NB4 (cell line): ENCODE data around the gene STARD3NL.

Experiments
- POLR2A ChIP-seq: IDR thresholded peaks from 2 replicates; pipeline ENCODE4 v1.6.1; 2011; ENCODE audit warnings: mild to moderate bottlenecking; ENCODE audit not compliant: insufficient read length; ENCODE audit errors: extremely low read depth
- TF ChIP-seq, protein P1 (sequence below): IDR thresholded peaks from one replicate; pipeline ENCODE4 v1.5.1; 2012; ENCODE audit warnings: low read depth, low read length

DNA sequence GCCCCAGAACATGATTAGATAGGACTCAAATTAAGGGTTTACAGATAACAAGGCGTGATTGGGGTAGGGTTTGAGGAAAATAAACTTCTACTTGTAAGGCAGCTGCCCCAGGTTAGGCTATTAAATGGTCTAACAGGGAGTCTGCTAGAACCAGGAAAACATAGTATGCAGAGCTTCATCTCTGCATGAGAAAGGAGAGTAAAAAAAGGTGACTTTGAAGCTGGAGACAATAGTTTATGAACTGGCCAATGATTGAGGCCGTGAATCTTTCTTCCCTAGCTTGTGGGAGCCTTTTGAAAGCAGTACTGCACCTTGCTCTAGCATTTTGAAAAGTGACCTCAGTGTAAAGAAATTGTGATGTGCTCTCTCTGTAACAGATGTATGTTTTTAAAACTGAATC is 48.5 kb upstream of the STARD3NL start:
- TF ChIP-seq, protein P1, sequence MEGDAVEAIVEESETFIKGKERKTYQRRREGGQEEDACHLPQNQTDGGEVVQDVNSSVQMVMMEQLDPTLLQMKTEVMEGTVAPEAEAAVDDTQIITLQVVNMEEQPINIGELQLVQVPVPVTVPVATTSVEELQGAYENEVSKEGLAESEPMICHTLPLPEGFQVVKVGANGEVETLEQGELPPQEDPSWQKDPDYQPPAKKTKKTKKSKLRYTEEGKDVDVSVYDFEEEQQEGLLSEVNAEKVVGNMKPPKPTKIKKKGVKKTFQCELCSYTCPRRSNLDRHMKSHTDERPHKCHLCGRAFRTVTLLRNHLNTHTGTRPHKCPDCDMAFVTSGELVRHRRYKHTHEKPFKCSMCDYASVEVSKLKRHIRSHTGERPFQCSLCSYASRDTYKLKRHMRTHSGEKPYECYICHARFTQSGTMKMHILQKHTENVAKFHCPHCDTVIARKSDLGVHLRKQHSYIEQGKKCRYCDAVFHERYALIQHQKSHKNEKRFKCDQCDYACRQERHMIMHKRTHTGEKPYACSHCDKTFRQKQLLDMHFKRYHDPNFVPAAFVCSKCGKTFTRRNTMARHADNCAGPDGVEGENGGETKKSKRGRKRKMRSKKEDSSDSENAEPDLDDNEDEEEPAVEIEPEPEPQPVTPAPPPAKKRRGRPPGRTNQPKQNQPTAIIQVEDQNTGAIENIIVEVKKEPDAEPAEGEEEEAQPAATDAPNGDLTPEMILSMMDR, result no peak
- no peak for TF ChIP-seq POLR2A
